Measurements from ENCODE around the gene SH2D4B. TPM values are rescaled to one million over a fixed set of nuclear protein-coding genes. Genes with fewer than 3 reads are reported as not detected.
A peak's percentile ranks its signal among the peaks of the same experiment; 100 is the strongest.

The SH2D4B gene
- total RNA-seq (2021; ENCODE audit: unreplicated experiment): 0.10 TPM
- not detected for polyA plus RNA-seq (2012; ENCODE audit: insufficient read length)
- Bru-seq, nascent RNA: percentile 12 among the genes with signal in this experiment
- BruChase-seq, experiment 1, labeled RNA remaining after a 2-hour chase: percentile 16 among the genes with signal in this experiment
- BruChase-seq, experiment 2, labeled RNA remaining after a 6-hour chase: percentile 14 among the genes with signal in this experiment
- long read RNA-seq: 0 reads

DNA sequence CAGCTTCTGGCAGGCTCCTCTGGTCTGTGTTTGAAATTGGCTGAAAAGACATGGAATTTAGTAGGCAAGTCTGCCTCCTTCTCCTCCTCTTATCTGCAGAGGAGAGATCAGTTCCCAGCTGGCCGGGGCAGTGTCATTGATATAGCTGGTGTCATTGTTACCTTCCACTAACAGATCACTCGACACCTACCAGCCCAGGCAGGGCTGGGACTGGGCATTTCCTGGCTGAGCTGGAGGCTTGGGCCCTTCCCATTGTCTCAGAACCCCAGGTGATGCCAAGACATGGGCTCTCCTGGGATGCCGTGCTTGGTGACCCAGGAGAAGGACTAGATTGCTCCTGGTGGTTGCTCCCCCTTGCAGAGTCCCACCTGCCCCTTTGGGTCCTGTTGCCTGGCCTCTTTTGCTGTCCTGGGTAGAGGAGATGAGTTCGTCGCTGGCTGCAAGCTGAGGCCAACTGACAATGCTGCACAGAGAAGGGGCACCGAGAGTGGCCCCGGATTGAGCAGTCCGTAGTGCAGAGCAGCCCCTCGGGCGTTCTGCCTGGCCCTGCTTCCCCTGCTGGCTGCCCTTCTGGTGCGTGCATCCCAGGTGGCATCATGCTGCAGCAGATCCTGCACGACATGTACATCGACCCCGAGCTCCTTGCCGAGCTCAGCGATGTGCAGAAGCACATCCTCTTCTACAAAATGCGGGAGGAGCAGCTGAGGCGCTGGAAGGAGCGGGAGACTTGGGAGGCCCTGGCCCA lies at the start of gene SH2D4B:
Gene SH2D4B (plus strand): TSS at position 167 of the 745 bp plus-strand sequence. CDS start 430 bp downstream, at position 597.
- no peaks in the 10 kb centered on the region; the same call in 1 of the 2 replicates for H3K4me1 ChIP-seq (ENCODE audit: control insufficient read depth, insufficient read depth, low read length)
- in situ Hi-C loops (cut with HindIII; ENCODE audit: low pct_unique_long_range_greater_than_20kb, low sequenced_read_pairs): no loop called here

GRCh38 chr10:80488539-80489066 lies 49.1 kb upstream of the SH2D4B start:
- Histone ChIP-seq H3K27me3 (ENCODE audit: control insufficient read depth, insufficient read depth, low read length) (no peaks in the 10 kb centered on the region), H3K4me3 (ENCODE audit: low read depth in 2 of 2, low read length in 2 of 2) (no peak overlapping the region), H3K9me3 (ENCODE audit: control insufficient read depth, insufficient read depth, low read depth, low read length) (no peaks in the 10 kb centered on the region), H3K4me1 (ENCODE audit: control insufficient read depth, insufficient read depth, low read length) (no peaks in the 10 kb centered on the region), H3K27ac (ENCODE audit: low read length) (no peak overlapping the region), H3K36me3 (ENCODE audit: control insufficient read depth, insufficient read depth, low read length) (no peaks in the 10 kb centered on the region)
- POLR2A ChIA-PET: no interaction called here
- TF ChIP-seq SIN3A (IDR thresholded peaks at IDR 0.05; ENCODE audit: borderline replicate concordance, insufficient read depth, low read depth, low read length): no peak
- TF ChIP-seq POLR2AphosphoS5 (IDR thresholded peaks at IDR 0.05; ENCODE audit: low read depth, low read length): no peak
- TF ChIP-seq, protein P1, sequence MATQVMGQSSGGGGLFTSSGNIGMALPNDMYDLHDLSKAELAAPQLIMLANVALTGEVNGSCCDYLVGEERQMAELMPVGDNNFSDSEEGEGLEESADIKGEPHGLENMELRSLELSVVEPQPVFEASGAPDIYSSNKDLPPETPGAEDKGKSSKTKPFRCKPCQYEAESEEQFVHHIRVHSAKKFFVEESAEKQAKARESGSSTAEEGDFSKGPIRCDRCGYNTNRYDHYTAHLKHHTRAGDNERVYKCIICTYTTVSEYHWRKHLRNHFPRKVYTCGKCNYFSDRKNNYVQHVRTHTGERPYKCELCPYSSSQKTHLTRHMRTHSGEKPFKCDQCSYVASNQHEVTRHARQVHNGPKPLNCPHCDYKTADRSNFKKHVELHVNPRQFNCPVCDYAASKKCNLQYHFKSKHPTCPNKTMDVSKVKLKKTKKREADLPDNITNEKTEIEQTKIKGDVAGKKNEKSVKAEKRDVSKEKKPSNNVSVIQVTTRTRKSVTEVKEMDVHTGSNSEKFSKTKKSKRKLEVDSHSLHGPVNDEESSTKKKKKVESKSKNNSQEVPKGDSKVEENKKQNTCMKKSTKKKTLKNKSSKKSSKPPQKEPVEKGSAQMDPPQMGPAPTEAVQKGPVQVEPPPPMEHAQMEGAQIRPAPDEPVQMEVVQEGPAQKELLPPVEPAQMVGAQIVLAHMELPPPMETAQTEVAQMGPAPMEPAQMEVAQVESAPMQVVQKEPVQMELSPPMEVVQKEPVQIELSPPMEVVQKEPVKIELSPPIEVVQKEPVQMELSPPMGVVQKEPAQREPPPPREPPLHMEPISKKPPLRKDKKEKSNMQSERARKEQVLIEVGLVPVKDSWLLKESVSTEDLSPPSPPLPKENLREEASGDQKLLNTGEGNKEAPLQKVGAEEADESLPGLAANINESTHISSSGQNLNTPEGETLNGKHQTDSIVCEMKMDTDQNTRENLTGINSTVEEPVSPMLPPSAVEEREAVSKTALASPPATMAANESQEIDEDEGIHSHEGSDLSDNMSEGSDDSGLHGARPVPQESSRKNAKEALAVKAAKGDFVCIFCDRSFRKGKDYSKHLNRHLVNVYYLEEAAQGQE (IDR thresholded peaks at IDR 0.05; ENCODE audit: insufficient read depth in 1 of 2, low read depth in 2 of 2, low read length in 1 of 2): no peak
- no peak for TF ChIP-seq TCF7L2 (IDR thresholded peaks at IDR 0.05; ENCODE audit: low read depth, low read length)
- TF ChIP-seq CTCF (IDR thresholded peaks at IDR 0.05): no peak
- DNase-seq (ENCODE audit: low read depth, low spot score) (no peak), ATAC-seq (no peak)
- BruUV-seq (replicated peaks): no TSS peak
- CTCF ChIA-PET: no interaction called here
- intact Hi-C loops (cut with micrococcal nuclease; ENCODE audit: unreplicated experiment): no loop called here
- in situ Hi-C loops (cut with HindIII; ENCODE audit: low pct_unique_long_range_greater_than_20kb, low sequenced_read_pairs): no loop called here

More for the DNA sequence above, at the start of gene SH2D4B:
- ChIA-PET CTCF (no interaction called here), POLR2A (no interaction called here)
- H3K9me3 ChIP-seq (ENCODE audit: control insufficient read depth, insufficient read depth, low read depth, low read length): no peaks in the 10 kb centered on the region
- no peak within 1 kb of the TSS for H3K27ac ChIP-seq (ENCODE audit: low read length)
- TF ChIP-seq POLR2AphosphoS5 (IDR thresholded peaks at IDR 0.05; ENCODE audit: low read depth, low read length): no peak
- no peak for TF ChIP-seq TCF7L2 (IDR thresholded peaks at IDR 0.05; ENCODE audit: low read depth, low read length)
- TF ChIP-seq, protein P1 (IDR thresholded peaks at IDR 0.05; ENCODE audit: insufficient read depth in 1 of 2, low read depth in 2 of 2, low read length in 1 of 2): no peak
- TF ChIP-seq CTCF (IDR thresholded peaks at IDR 0.05): no peak
- no peak for TF ChIP-seq SIN3A (IDR thresholded peaks at IDR 0.05; ENCODE audit: borderline replicate concordance, insufficient read depth, low read depth, low read length)
- no peaks in the 10 kb centered on the region for H3K36me3 ChIP-seq (ENCODE audit: control insufficient read depth, insufficient read depth, low read length)
- no peak for DNase-seq (ENCODE audit: low read depth, low spot score)
- H3K4me3 ChIP-seq (ENCODE audit: low read depth in 2 of 2, low read length in 2 of 2): no peak within 1 kb of the TSS
- no TSS peak for BruUV-seq (replicated peaks)
- ATAC-seq: no peak
- intact Hi-C loops (cut with micrococcal nuclease; ENCODE audit: unreplicated experiment): no loop called here
- H3K27me3 ChIP-seq (ENCODE audit: control insufficient read depth, insufficient read depth, low read length): peaks cover 2% of the 10 kb centered on the region; the same call in 1 of the 2 replicates
